Upper lobe of right lung (tissue), 1 donor: ENCODE measurements around the gene ARID5B. TPM values are rescaled to one million over a fixed set of nuclear protein-coding genes. Genes with fewer than 3 reads are reported as not detected.

ENCODE experiments used
- ATAC-seq: fragments of 200-7000 bp; cut with Tn5 transposase; one replicate; pipeline ENCODE4 v1.9.1; 2020; ENCODE audit warnings: mild to moderate bottlenecking, moderate library complexity
- DNase-seq: peaks from one replicate; pipeline ENCODE4 v3.0.0-alpha.2; 2020
- H3K27ac ChIP-seq: fragments of 200-600 bp; one replicate; pipeline ENCODE4 v1.8.0; 2022
- H3K27me3 ChIP-seq: fragments of 200-600 bp; one replicate; pipeline ENCODE4 v1.8.0; 2022; ENCODE audit warnings: mild to moderate bottlenecking
- H3K36me3 ChIP-seq: fragments of 200-600 bp; one replicate; pipeline ENCODE4 v1.8.0; 2022
- H3K4me1 ChIP-seq: fragments of 200-600 bp; one replicate; pipeline ENCODE4 v1.8.0; 2022
- H3K4me3 ChIP-seq: fragments of 200-600 bp; one replicate; pipeline ENCODE4 v1.8.0; 2022; ENCODE audit warnings: mild to moderate bottlenecking
- H3K9me3 ChIP-seq: fragments of 200-600 bp; one replicate; pipeline ENCODE4 v1.8.0; 2022
- CTCF ChIP-seq: fragments of 200-600 bp; IDR thresholded peaks from one replicate; pipeline ENCODE4 v1.8.0; 2022; ENCODE audit warnings: antibody characterized with exemption
- intact Hi-C: fragments of 100-400 bp; cut with DNase I; formaldehyde crosslinking; loops from one replicate; pipeline ENCODE4 v1.11.0; 2022
- total RNA-seq: library from RNA; stranded (reverse); fragmentation: NEBNext Ultra II Directional; extraction: Animal tissue kit (Norgen Biotek cat#: 25700); gene quantifications from one replicate; pipeline ENCODE4 v1.2.1, GENCODE V29; 2021
- donor health status: DM: no; HTN: yes; CAD: no; lungs with severe emphysema.

The ARID5B gene
- total RNA-seq, 1 donor from 2014 or later, result 34.1 TPM

- intact Hi-C loops, result no loop called here
- no peaks in the 10 kb centered on the region for H3K27me3 ChIP-seq
- H3K9me3 ChIP-seq, result no peaks in the 10 kb centered on the region
- H3K36me3 ChIP-seq, result no peaks in the 10 kb centered on the region
- DNase-seq, result no peak
- no peak overlapping the region for H3K27ac ChIP-seq
- peaks cover 11% of the 10 kb centered on the region for H3K4me1 ChIP-seq
- no peak for TF ChIP-seq CTCF
- H3K4me3 ChIP-seq, result no peak overlapping the region
- peak; percentile 55 for ATAC-seq
Measured at GRCh38 chr10:61998937-61999336, 97.4 kb downstream of the ARID5B start.

- ATAC-seq (no peak), DNase-seq (no peak)
- Histone ChIP-seq H3K4me1 (peaks cover 13% of the 10 kb centered on the region), H3K27ac (no peak overlapping the region), H3K9me3 (no peaks in the 10 kb centered on the region), H3K4me3 (no peak overlapping the region), H3K36me3 (no peaks in the 10 kb centered on the region), H3K27me3 (no peaks in the 10 kb centered on the region)
- intact Hi-C loops, result no loop called here
- TF ChIP-seq CTCF, result no peak
Measured at GRCh38 chr10:62000037-62000603, 98.6 kb downstream of the ARID5B start.

GRCh38 chr10:62000726-62001125 is 99.2 kb downstream of the ARID5B start:
- Histone ChIP-seq H3K27ac (no peak overlapping the region), H3K4me3 (no peak overlapping the region), H3K27me3 (no peaks in the 10 kb centered on the region), H3K36me3 (no peaks in the 10 kb centered on the region), H3K4me1 (peaks cover 19% of the 10 kb centered on the region), H3K9me3 (no peaks in the 10 kb centered on the region)
- intact Hi-C loops, result no loop called here
- no peak for DNase-seq
- no peak for ATAC-seq
- TF ChIP-seq CTCF, result no peak

GRCh38 chr10:62001898-62002297 is 100.4 kb downstream of the ARID5B start:
- no peak overlapping the region for H3K4me3 ChIP-seq
- H3K36me3 ChIP-seq, result no peaks in the 10 kb centered on the region
- no peak for TF ChIP-seq CTCF
- ATAC-seq, result peak; percentile 43
- no peaks in the 10 kb centered on the region for H3K27me3 ChIP-seq
- no peaks in the 10 kb centered on the region for H3K9me3 ChIP-seq
- H3K27ac ChIP-seq, result no peak overlapping the region
- peaks cover 19% of the 10 kb centered on the region for H3K4me1 ChIP-seq
- intact Hi-C loops, result no loop called here
- no peak for DNase-seq

- intact Hi-C loops, result no loop called here
- H3K4me1 ChIP-seq, result peaks cover 19% of the 10 kb centered on the region
- H3K9me3 ChIP-seq, result no peaks in the 10 kb centered on the region
- H3K4me3 ChIP-seq, result no peak overlapping the region
- no peak for ATAC-seq
- no peak overlapping the region for H3K27ac ChIP-seq
- H3K36me3 ChIP-seq, result no peaks in the 10 kb centered on the region
- no peak for TF ChIP-seq CTCF
- DNase-seq, result no peak
- no peaks in the 10 kb centered on the region for H3K27me3 ChIP-seq
Measured at GRCh38 chr10:62002753-62003152, 101.3 kb downstream of the ARID5B start.

GRCh38 chr10:62004042-62004441 is 102.5 kb downstream of the ARID5B start:
- TF ChIP-seq CTCF, result no peak
- DNase-seq, result no peak
- Histone ChIP-seq H3K27ac (no peak overlapping the region), H3K36me3 (no peaks in the 10 kb centered on the region), H3K4me3 (no peak overlapping the region), H3K4me1 (peaks cover 19% of the 10 kb centered on the region), H3K9me3 (no peaks in the 10 kb centered on the region), H3K27me3 (no peaks in the 10 kb centered on the region)
- intact Hi-C loops, result no loop called here
- no peak for ATAC-seq
